MM.1S (cell line): ENCODE measurements around the gene NUDT5.

ENCODE experiments used
- DNase-seq: peaks from one replicate; pipeline ENCODE4 v3.0.0-alpha.2; 2015
- H2AFZ ChIP-seq: fragments of 300-600 bp; sonication (generic); 2 replicates; pipeline ENCODE4 v1.6.0; 2016; ENCODE audit warnings: antibody characterized with exemption, low read length
- H3F3A ChIP-seq: fragments of 300-600 bp; sonication (generic); 2 replicates; pipeline ENCODE4 v1.6.1; 2016; ENCODE audit warnings: mild to moderate bottlenecking, antibody characterized with exemption, low read length, moderate library complexity, mixed read lengths; ENCODE audit not compliant: insufficient read depth
- H3K27ac ChIP-seq: fragments of 300-600 bp; sonication (generic); 2 replicates; pipeline ENCODE4 v1.5.1; 2016; ENCODE audit warnings: mild to moderate bottlenecking, low read length
- H3K27me3 ChIP-seq: fragments of 300-600 bp; sonication (generic); replicated peaks from 2 replicates; pipeline ENCODE4 v1.6.0; 2016; ENCODE audit warnings: low read length; ENCODE audit not compliant: insufficient read depth
- H3K36me3 ChIP-seq: fragments of 300-600 bp; sonication (generic); replicated peaks from 2 replicates; pipeline ENCODE4 v1.6.1; 2016; ENCODE audit warnings: mild to moderate bottlenecking, low read length, mixed read lengths; ENCODE audit not compliant: insufficient read depth
- H3K4me1 ChIP-seq: fragments of 300-600 bp; sonication (generic); 2 replicates; pipeline ENCODE4 v1.6.1; 2016; ENCODE audit warnings: low read length, mixed read lengths
- H3K4me2 ChIP-seq: fragments of 300-600 bp; sonication (generic); 2 replicates; pipeline ENCODE4 v1.6.0; 2016; ENCODE audit warnings: low read depth, low read length
- H3K4me3 ChIP-seq: fragments of 300-600 bp; sonication (generic); 2 replicates; pipeline ENCODE4 v1.5.1; 2016; ENCODE audit warnings: low read length, mixed read lengths
- H3K79me2 ChIP-seq: fragments of 300-600 bp; sonication (generic); 2 replicates; pipeline ENCODE4 v1.6.1; 2016; ENCODE audit warnings: mixed run types, low read length, mixed read lengths
- H3K9ac ChIP-seq: fragments of 300-600 bp; sonication (generic); 2 replicates; pipeline ENCODE4 v1.6.1; 2016; ENCODE audit warnings: low read length, mixed read lengths
- H3K9me2 ChIP-seq: fragments of 300-600 bp; sonication (generic); replicated peaks from 2 replicates; pipeline ENCODE4 v1.6.1; 2016; ENCODE audit warnings: mild to moderate bottlenecking, low read length, mixed read lengths; ENCODE audit not compliant: insufficient read depth
- H3K9me3 ChIP-seq: fragments of 300-600 bp; sonication (generic); replicated peaks from 2 replicates; pipeline ENCODE4 v1.6.1; 2016; ENCODE audit warnings: mild to moderate bottlenecking, low read length, mixed read lengths; ENCODE audit not compliant: insufficient read depth
- H4K20me1 ChIP-seq: fragments of 300-600 bp; sonication (generic); 2 replicates; pipeline ENCODE4 v1.6.1; 2016; ENCODE audit warnings: mild to moderate bottlenecking, low read length, moderate library complexity, mixed read lengths; ENCODE audit not compliant: insufficient read depth
- EZH2 ChIP-seq: fragments of 300-600 bp; sonication (generic); optimal IDR thresholded peaks from 2 replicates; pipeline ENCODE3; 2017; ENCODE audit warnings: low read depth, mild to moderate bottlenecking, antibody characterized with exemption, low read length, mixed read lengths
- EZH2phosphoT487 ChIP-seq: fragments of 300-600 bp; sonication (generic); IDR thresholded peaks from 2 replicates; pipeline ENCODE4 v1.6.1; 2018; ENCODE audit warnings: antibody characterized with exemption, low read length
- TF ChIP-seq, protein P1 (sequence below): fragments of 300-600 bp; sonication (generic); IDR thresholded peaks from 2 replicates; pipeline ENCODE4 v1.5.1; 2016; ENCODE audit warnings: antibody characterized with exemption, low read length, mixed read lengths

NUDT5 gene

DNA sequence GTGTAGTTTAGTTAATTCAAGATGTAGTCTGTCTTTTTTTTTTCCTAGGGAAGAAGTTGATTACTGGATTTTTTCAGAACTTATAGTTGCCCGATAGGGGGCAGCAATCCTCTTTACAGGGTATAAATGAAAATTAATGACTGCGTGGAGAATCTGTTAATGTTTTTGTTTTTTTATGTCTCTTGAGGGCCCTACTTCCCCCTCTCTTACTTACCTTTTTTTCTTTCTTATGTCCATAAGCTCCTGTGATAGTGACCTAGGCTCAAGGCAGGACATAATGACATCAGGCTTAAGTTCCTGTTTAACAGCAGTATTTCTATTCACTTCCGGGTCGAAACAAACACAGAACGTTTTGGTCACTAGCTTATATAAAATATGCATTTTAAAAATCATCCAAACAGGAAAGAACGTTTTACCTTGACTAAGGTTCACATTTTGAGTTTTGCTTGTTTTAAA, 19.1 kb upstream of the NUDT5 start:
- Histone ChIP-seq H3K9ac (no peak overlapping the region), H3K4me1 (0 out of 2 replicates have a peak, but pooled peaks cover 7% of the 10 kb centered on the region), H3K4me3 (no peak overlapping the region), H3K36me3 (peaks cover 9% of the 10 kb centered on the region), H2AFZ (peak overlapping the region; percentile 36; the same call in 1 of the 2 replicates), H4K20me1 (0 out of 2 replicates have a peak, but pooled peaks cover 3% of the 10 kb centered on the region), H3K79me2 (peaks cover 40% of the 10 kb centered on the region), H3K9me3 (no peaks in the 10 kb centered on the region), H3K4me2 (peak overlapping the region; percentile 24; the same call in 1 of the 2 replicates), H3K27me3 (no peaks in the 10 kb centered on the region), H3F3A (peaks cover 8% of the 10 kb centered on the region), H3K9me2 (no peaks in the 10 kb centered on the region), H3K27ac (no peak overlapping the region)
- TF ChIP-seq, protein P1, sequence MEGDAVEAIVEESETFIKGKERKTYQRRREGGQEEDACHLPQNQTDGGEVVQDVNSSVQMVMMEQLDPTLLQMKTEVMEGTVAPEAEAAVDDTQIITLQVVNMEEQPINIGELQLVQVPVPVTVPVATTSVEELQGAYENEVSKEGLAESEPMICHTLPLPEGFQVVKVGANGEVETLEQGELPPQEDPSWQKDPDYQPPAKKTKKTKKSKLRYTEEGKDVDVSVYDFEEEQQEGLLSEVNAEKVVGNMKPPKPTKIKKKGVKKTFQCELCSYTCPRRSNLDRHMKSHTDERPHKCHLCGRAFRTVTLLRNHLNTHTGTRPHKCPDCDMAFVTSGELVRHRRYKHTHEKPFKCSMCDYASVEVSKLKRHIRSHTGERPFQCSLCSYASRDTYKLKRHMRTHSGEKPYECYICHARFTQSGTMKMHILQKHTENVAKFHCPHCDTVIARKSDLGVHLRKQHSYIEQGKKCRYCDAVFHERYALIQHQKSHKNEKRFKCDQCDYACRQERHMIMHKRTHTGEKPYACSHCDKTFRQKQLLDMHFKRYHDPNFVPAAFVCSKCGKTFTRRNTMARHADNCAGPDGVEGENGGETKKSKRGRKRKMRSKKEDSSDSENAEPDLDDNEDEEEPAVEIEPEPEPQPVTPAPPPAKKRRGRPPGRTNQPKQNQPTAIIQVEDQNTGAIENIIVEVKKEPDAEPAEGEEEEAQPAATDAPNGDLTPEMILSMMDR = peak; percentile 80
- no peak for TF ChIP-seq EZH2
- DNase-seq = peak; percentile 56

DNA sequence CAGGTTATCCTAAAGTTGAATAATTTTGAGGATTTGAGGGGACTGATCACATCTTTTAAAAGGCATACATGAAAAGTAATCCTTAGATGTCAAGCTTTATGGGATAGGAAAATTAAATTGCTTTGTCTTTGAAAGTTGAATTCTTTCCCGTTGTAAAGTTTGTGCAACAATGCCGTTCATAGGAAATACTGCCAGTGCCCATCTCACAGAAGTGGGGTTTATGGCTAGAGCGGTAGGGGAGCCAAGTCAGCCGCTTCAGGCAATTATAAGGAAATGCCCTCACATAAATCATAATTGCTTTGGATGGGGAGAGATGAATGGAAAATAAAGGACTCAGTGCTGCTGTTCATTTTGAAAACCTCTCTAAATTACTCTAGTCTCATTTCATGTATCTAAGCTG, 18.4 kb upstream of the NUDT5 start:
- no peak overlapping the region for H3K4me3 ChIP-seq
- no peak for DNase-seq
- 0 out of 2 replicates have a peak, but pooled peaks cover 7% of the 10 kb centered on the region for H3K4me1 ChIP-seq
- no peaks in the 10 kb centered on the region for H3K27me3 ChIP-seq
- no peak overlapping the region for H3K4me2 ChIP-seq
- no peak overlapping the region for H3K27ac ChIP-seq
- no peak overlapping the region for H2AFZ ChIP-seq
- no peaks in the 10 kb centered on the region for H3K9me3 ChIP-seq
- TF ChIP-seq EZH2phosphoT487 (no peak), EZH2 (no peak)
- TF ChIP-seq, protein P1 = no peak
- peaks cover 8% of the 10 kb centered on the region for H3F3A ChIP-seq
- no peaks in the 10 kb centered on the region for H3K9me2 ChIP-seq
- peaks cover 42% of the 10 kb centered on the region for H3K79me2 ChIP-seq
- no peak overlapping the region for H3K9ac ChIP-seq
- 0 out of 2 replicates have a peak, but pooled peaks cover 3% of the 10 kb centered on the region for H4K20me1 ChIP-seq
- peaks cover 9% of the 10 kb centered on the region for H3K36me3 ChIP-seq

DNA sequence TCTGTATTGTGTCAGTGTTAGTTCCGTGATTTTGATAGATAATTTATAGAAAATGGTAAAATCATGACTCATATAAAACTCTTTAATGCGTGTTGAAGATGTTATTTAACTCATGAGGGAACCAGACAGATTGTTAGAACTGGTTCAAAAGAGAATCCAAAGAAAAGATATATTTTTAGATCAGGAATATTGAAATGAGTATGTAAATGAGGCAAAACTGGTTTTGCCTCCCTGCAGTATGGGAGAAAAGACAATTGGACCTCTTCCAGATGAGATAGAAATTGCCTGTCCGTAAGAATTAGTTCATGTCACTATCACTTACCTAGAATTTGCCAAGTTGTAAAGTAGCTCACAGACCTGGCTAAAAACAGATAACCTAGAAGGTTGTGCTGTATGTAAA, 17.9 kb upstream of the NUDT5 start:
- H3K36me3 ChIP-seq = peaks cover 9% of the 10 kb centered on the region
- no peak overlapping the region for H3K4me3 ChIP-seq
- H3K4me1 ChIP-seq = 0 out of 2 replicates have a peak, but pooled peaks cover 7% of the 10 kb centered on the region
- 0 out of 2 replicates have a peak, but pooled peaks cover 3% of the 10 kb centered on the region for H4K20me1 ChIP-seq
- no peak overlapping the region for H3K9ac ChIP-seq
- H3F3A ChIP-seq = peaks cover 8% of the 10 kb centered on the region
- H3K9me3 ChIP-seq = no peaks in the 10 kb centered on the region
- TF ChIP-seq, protein P1 = no peak
- TF ChIP-seq EZH2phosphoT487 = no peak
- no peak for TF ChIP-seq EZH2
- no peak overlapping the region for H3K27ac ChIP-seq
- DNase-seq = no peak
- H2AFZ ChIP-seq = no peak overlapping the region
- no peak overlapping the region for H3K4me2 ChIP-seq
- peaks cover 42% of the 10 kb centered on the region for H3K79me2 ChIP-seq
- H3K27me3 ChIP-seq = no peaks in the 10 kb centered on the region
- no peaks in the 10 kb centered on the region for H3K9me2 ChIP-seq
